IMR-90 (cell line): ENCODE results near the gene DHX9. TPM values are rescaled to one million over a fixed set of nuclear protein-coding genes. Genes with fewer than 3 reads are reported as not detected.

ENCODE experiments used
- ATAC-seq: fragments of 200-7000 bp; cut with Tn5 transposase; 2 replicates; pipeline ENCODE4 v1.9.1; 2020; ENCODE audit warnings: low read depth, mild to moderate bottlenecking, moderate library complexity
- BruUV-seq: library from RNA; stranded (reverse); fragments of 400-500 nt; replicated peaks from 2 replicates; lab custom pipeline; 2021; lab: Mats Ljungman, UMichigan
- CTCF ChIA-PET: fragments of 300-600 bp; formaldehyde crosslinking; extraction: SDS; loops from one replicate; lab custom pipeline; 2021; ENCODE audit warnings: antibody characterized with exemption; lab: Yijun Ruan, JAX
- POLR2A ChIA-PET: fragments of 300-600 bp; sonication (Branson Sonifier 250); formaldehyde crosslinking; loops from one replicate; lab custom pipeline; 2022; ENCODE audit warnings: antibody characterized with exemption; ENCODE audit not compliant: unreplicated experiment; lab: Charles Lee
- DNase-seq: peaks from one replicate; pipeline ENCODE4 v3.0.0; 2013
- H2AFZ ChIP-seq: replicated peaks from 2 replicates; pipeline ENCODE3; 2013; ENCODE audit warnings: low read length, mild to moderate bottlenecking; ENCODE audit not compliant: poor library complexity
- H2AK5ac ChIP-seq: 2 replicates; pipeline ENCODE4 v1.6.1; 2013; ENCODE audit warnings: low read depth, low read length, inconsistent platforms
- H2AK9ac ChIP-seq: replicated peaks from 2 replicates; pipeline ENCODE3; 2013; ENCODE audit warnings: mild to moderate bottlenecking, low read depth, low read length, moderate library complexity; ENCODE audit not compliant: poor library complexity
- H2BK120ac ChIP-seq: 2 replicates; pipeline ENCODE4 v1.6.1; 2013; ENCODE audit warnings: low read depth, low read length, inconsistent platforms
- H2BK15ac ChIP-seq: 3 replicates; pipeline ENCODE4 v1.6.1; 2013; ENCODE audit warnings: low read depth, low read length, inconsistent platforms
- H2BK20ac ChIP-seq: 2 replicates; pipeline ENCODE4 v1.6.1; 2013; ENCODE audit warnings: low read depth, mild to moderate bottlenecking, inconsistent platforms, low read length, moderate library complexity
- H2BK5ac ChIP-seq: 2 replicates; pipeline ENCODE4 v1.6.1; 2013; ENCODE audit warnings: mild to moderate bottlenecking, low read depth, low read length, inconsistent platforms; ENCODE audit not compliant: poor library complexity, severe bottlenecking
- H3K14ac ChIP-seq: replicated peaks from 2 replicates; pipeline ENCODE4 v1.6.1; 2013; ENCODE audit warnings: low read depth, low read length, inconsistent platforms
- H3K18ac ChIP-seq: 2 replicates; pipeline ENCODE4 v1.6.1; 2013; ENCODE audit warnings: low read depth, low read length, control low read depth
- H3K23ac ChIP-seq: 2 replicates; pipeline ENCODE4 v1.6.1; 2013; ENCODE audit warnings: low read depth, low read length, inconsistent platforms
- H3K27ac ChIP-seq: 2 replicates; pipeline ENCODE4 v1.5.1; 2013; ENCODE audit warnings: mild to moderate bottlenecking, control low read depth, low read length; ENCODE audit not compliant: insufficient read depth
- H3K27me3 ChIP-seq: 2 replicates; pipeline ENCODE4 v1.6.1; 2013; ENCODE audit warnings: low read length; ENCODE audit not compliant: control insufficient read depth, insufficient read depth
- H3K36me3 ChIP-seq: 2 replicates; pipeline ENCODE4 v1.6.1; 2013; ENCODE audit warnings: low read length, mixed read lengths; ENCODE audit not compliant: control insufficient read depth, insufficient read depth
- H3K4ac ChIP-seq: 2 replicates; pipeline ENCODE4 v1.6.1; 2013; ENCODE audit warnings: low read depth, low read length, inconsistent platforms
- H3K4me1 ChIP-seq: 2 replicates; pipeline ENCODE4 v1.6.1; 2013; ENCODE audit warnings: low read length, mixed read lengths; ENCODE audit not compliant: control insufficient read depth, insufficient read depth
- H3K4me2 ChIP-seq: 2 replicates; pipeline ENCODE4 v1.6.1; 2013; ENCODE audit warnings: low read depth, mild to moderate bottlenecking, control low read depth, low read length, moderate library complexity
- H3K4me3 ChIP-seq: 2 replicates; pipeline ENCODE4 v1.5.1; 2013; ENCODE audit warnings: low read depth, mild to moderate bottlenecking, control low read depth, low read length, moderate library complexity; ENCODE audit not compliant: insufficient read depth
- H3K56ac ChIP-seq: 2 replicates; pipeline ENCODE4 v1.6.1; 2013; ENCODE audit warnings: low read length, inconsistent platforms; ENCODE audit not compliant: insufficient read depth; ENCODE audit errors: extremely low read depth
- H3K79me1 ChIP-seq, 2 experiments: 2 replicates each; pipeline ENCODE4 v1.6.1; 2013; ENCODE audit warnings: low read length in 2 of 2, inconsistent platforms in 1 of 2, low read depth in 1 of 2
- H3K9ac ChIP-seq: 2 replicates; pipeline ENCODE4 v1.6.1; 2013; ENCODE audit warnings: low read depth, low read length, control low read depth
- H3K9me1 ChIP-seq: 2 replicates; pipeline ENCODE4 v1.6.1; 2013; ENCODE audit warnings: low read length, inconsistent platforms; ENCODE audit not compliant: insufficient read depth
- H3K9me3 ChIP-seq: 2 replicates; pipeline ENCODE4 v1.6.1; 2013; ENCODE audit warnings: low read length; ENCODE audit not compliant: control insufficient read depth, insufficient read depth
- H4K20me1 ChIP-seq: 2 replicates; pipeline ENCODE4 v1.6.1; 2013; ENCODE audit warnings: low read length, inconsistent platforms; ENCODE audit not compliant: insufficient read depth
- H4K5ac ChIP-seq: 2 replicates; pipeline ENCODE4 v1.6.1; 2013; ENCODE audit warnings: mild to moderate bottlenecking, low read depth, low read length, control low read depth
- H4K8ac ChIP-seq, 2 experiments: 2 replicates each; pipeline ENCODE4 v1.6.1; 2013; ENCODE audit warnings: low read depth in 2 of 2, low read length in 2 of 2, control low read depth in 1 of 2, inconsistent platforms in 1 of 2
- H4K91ac ChIP-seq: 2 replicates; pipeline ENCODE4 v1.6.1; 2013; ENCODE audit warnings: low read depth, low read length, inconsistent platforms; ENCODE audit not compliant: insufficient read depth
- BHLHE40 ChIP-seq: fragments of 150-350 bp; IDR thresholded peaks from 2 replicates; pipeline ENCODE4 v1.6.1; 2016; ENCODE audit warnings: mild to moderate bottlenecking, low read depth, low read length
- CEBPB ChIP-seq: IDR thresholded peaks from 2 replicates; pipeline ENCODE4 v1.6.1; 2012; ENCODE audit warnings: low read depth, low read length, improper control_type of control experiment
- CHD1 ChIP-seq: IDR thresholded peaks from 2 replicates; pipeline ENCODE4 v1.6.1; 2012; ENCODE audit warnings: low read depth, low read length, improper control_type of control experiment
- CTCF ChIP-seq: conservative IDR thresholded peaks from 2 replicates; pipeline ENCODE4 v1.5.1; 2012; ENCODE audit warnings: mild to moderate bottlenecking, low read depth, low read length, improper control_type of control experiment
- ELK1 ChIP-seq: fragments of 150-350 bp; IDR thresholded peaks from 2 replicates; pipeline ENCODE4 v1.6.1; 2016; ENCODE audit warnings: low read depth, mild to moderate bottlenecking, low read length, moderate library complexity, borderline replicate concordance
- FOS ChIP-seq: fragments of 150-350 bp; IDR thresholded peaks from 2 replicates; pipeline ENCODE4 v1.6.1; 2016; ENCODE audit warnings: low read depth, low read length
- MAFK ChIP-seq: IDR thresholded peaks from 2 replicates; pipeline ENCODE4 v1.6.1; 2012; ENCODE audit warnings: low read depth, low read length, improper control_type of control experiment
- MAZ ChIP-seq: IDR thresholded peaks from 2 replicates; pipeline ENCODE4 v1.6.1; 2012; ENCODE audit warnings: low read depth, mild to moderate bottlenecking, low read length, improper control_type of control experiment, moderate library complexity, borderline replicate concordance
- MXI1 ChIP-seq: IDR thresholded peaks from 2 replicates; pipeline ENCODE4 v1.6.1; 2012; ENCODE audit warnings: low read depth, mild to moderate bottlenecking, low read length, moderate library complexity, borderline replicate concordance
- NFE2L2 ChIP-seq: fragments of 150-350 bp; IDR thresholded peaks from 2 replicates; pipeline ENCODE4 v1.6.1; 2016; ENCODE audit warnings: low read depth, mild to moderate bottlenecking, low read length
- POLR2A ChIP-seq: IDR thresholded peaks from 2 replicates; pipeline ENCODE4 v1.6.1; 2012; ENCODE audit warnings: mild to moderate bottlenecking, low read depth, low read length
- RCOR1 ChIP-seq: IDR thresholded peaks from 2 replicates; pipeline ENCODE4 v1.6.1; 2012; ENCODE audit warnings: mild to moderate bottlenecking, low read length, improper control_type of control experiment; ENCODE audit not compliant: insufficient replicate concordance
- RFX5 ChIP-seq: IDR thresholded peaks from 2 replicates; pipeline ENCODE4 v1.8.0; 2012; ENCODE audit warnings: low read depth, mild to moderate bottlenecking, low read length, moderate library complexity
- SMC3 ChIP-seq: fragments of 150-350 bp; IDR thresholded peaks from 2 replicates; pipeline ENCODE4 v1.6.1; 2016; ENCODE audit warnings: low read depth, mild to moderate bottlenecking, antibody characterized with exemption, low read length, moderate library complexity
- WGBS, 2 experiments: methylation state at CpG; one replicate each; pipeline versions ENCODE4 v1.1.5 to v1.1.7; 2013; ENCODE audit warnings: missing lambda C conversion rate in 2 of 2; ENCODE audit not compliant: insufficient read length in 1 of 2; ENCODE audit errors: extremely low coverage in 2 of 2; 5-methylcytosine and 5-hydroxymethylcytosine counted together
- dilution Hi-C: fragments of 300-500 bp; cut with HindIII; formaldehyde crosslinking; loops from one replicate; pipeline ENCODE4 v1.14.3; 2018; ENCODE audit warnings: low sequenced_read_pairs; ENCODE audit not compliant: unreplicated experiment
- in situ Hi-C: fragments of 300-500 bp; cut with MboI; formaldehyde crosslinking; loops from 3 replicates; pipeline ENCODE4 v1.14.3; 2019; ENCODE audit warnings: low sequenced_read_pairs, inconsistent platforms, mixed read lengths
- intact Hi-C: fragments of 100-400 bp; cut with micrococcal nuclease; formaldehyde crosslinking; loops from 2 replicates; pipeline ENCODE4 v1.10.0; 2022
- polyA plus RNA-seq, 3 experiments: library from polyadenylated mRNA; depleted of rRNA; stranded (reverse); fragments of >200 nt; gene quantifications; 2 replicates each; pipeline ENCODE4 v1.2.3, GENCODE V29; 2012; ENCODE audit warnings: low replicate concordance in 1 of 3
- total RNA-seq: library from RNA; depleted of rRNA; stranded (reverse); fragments of >200 nt; gene quantifications from 2 replicates; pipeline ENCODE4 v1.2.3, GENCODE V29; 2012

DHX9 gene
- total and polyA plus RNA-seq, 2 of the 4 experiments (the other 2 are of a cell fraction) = 119 to 211 TPM

- POLR2A ChIA-PET = interaction anchor here (1.7 kb wide), 1 partner anchor 74 kb away, joined by 5 read pairs; no protein-coding TSS in a partner anchor
- no peak overlapping the region for H4K91ac ChIP-seq
- no peak overlapping the region for H3K23ac ChIP-seq
- intact Hi-C loops (loop anchor here (10.0 kb wide), 1 partner anchor 236 kb away; no protein-coding TSS in a partner anchor), in situ Hi-C loops (loop anchor here (10.0 to 25.0 kb wide), 2 partner anchors 226 to 1823 kb away; no protein-coding TSS in a partner anchor), dilution Hi-C loops (no loop called here)
- H3K4me2 ChIP-seq = no peak overlapping the region
- no peak overlapping the region for H2AFZ ChIP-seq
- H3K79me1 ChIP-seq = peaks cover 4 to 5% of the 10 kb centered on the region in 2 experiments; a peak in 3 of 4 replicates
- H3K4me1 ChIP-seq = peaks cover 2% of the 10 kb centered on the region; the same call in 1 of the 2 replicates
- no peak overlapping the region for H3K27ac ChIP-seq
- H3K14ac ChIP-seq = no peak overlapping the region
- H3K27me3 ChIP-seq = no peaks in the 10 kb centered on the region
- H3K4ac ChIP-seq = no peak overlapping the region
- H2BK15ac ChIP-seq = no peak overlapping the region
- DNase-seq (peak; percentile 71), ATAC-seq (peak; percentile 62)
- no peak overlapping the region for H2BK5ac ChIP-seq
- no peak overlapping the region for H2BK120ac ChIP-seq
- no peak overlapping the region for H4K8ac ChIP-seq
- CTCF ChIA-PET = interaction anchor here (0.6 to 1.1 kb wide), 3 partner anchors 15 to 346 kb away, joined by 3 read pairs; no protein-coding TSS in a partner anchor
- H3K9ac ChIP-seq = no peak overlapping the region
- H2AK5ac ChIP-seq = no peak overlapping the region
- H4K20me1 ChIP-seq = peaks cover 6% of the 10 kb centered on the region; the same call in 1 of the 2 replicates
- H3K9me1 ChIP-seq = peaks cover 3% of the 10 kb centered on the region; the same call in 1 of the 2 replicates
- no TSS peak for BruUV-seq
- no peak overlapping the region for H3K56ac ChIP-seq
- H3K36me3 ChIP-seq = peaks cover 30% of the 10 kb centered on the region
- H3K18ac ChIP-seq = no peak overlapping the region
- no peaks in the 10 kb centered on the region for H3K9me3 ChIP-seq
- H3K4me3 ChIP-seq = no peak overlapping the region
- WGBS, 2 experiments = 40% methylated on average over 2 of the region's 7 CpGs; no CpG with 5 or more reads in 1 of the 2 experiments
- H2AK9ac ChIP-seq = no peak overlapping the region
- H4K5ac ChIP-seq = no peak overlapping the region
- no peak overlapping the region for H2BK20ac ChIP-seq
- TF ChIP-seq BHLHE40 (no peak), NFE2L2 (no peak), FOS (no peak), RCOR1 (no peak), MAFK (no peak), MXI1 (no peak), MAZ (no peak), ELK1 (no peak), SMC3 (no peak), RFX5 (no peak), CHD1 (no peak), CTCF (no peak), POLR2A (no peak), CEBPB (no peak)
Observed at GRCh38 chr1:182888736-182889531, 49.8 kb downstream of the DHX9 start.
